Measurements from ENCODE around the gene POU6F2. TPM values are rescaled to one million over a fixed set of nuclear protein-coding genes. Genes with fewer than 3 reads are reported as not detected.
A peak's percentile ranks its signal among the peaks of the same experiment; 100 is the strongest.

The POU6F2 gene
- total RNA-seq, 4 donors from 2014 or later = not detected

DNA sequence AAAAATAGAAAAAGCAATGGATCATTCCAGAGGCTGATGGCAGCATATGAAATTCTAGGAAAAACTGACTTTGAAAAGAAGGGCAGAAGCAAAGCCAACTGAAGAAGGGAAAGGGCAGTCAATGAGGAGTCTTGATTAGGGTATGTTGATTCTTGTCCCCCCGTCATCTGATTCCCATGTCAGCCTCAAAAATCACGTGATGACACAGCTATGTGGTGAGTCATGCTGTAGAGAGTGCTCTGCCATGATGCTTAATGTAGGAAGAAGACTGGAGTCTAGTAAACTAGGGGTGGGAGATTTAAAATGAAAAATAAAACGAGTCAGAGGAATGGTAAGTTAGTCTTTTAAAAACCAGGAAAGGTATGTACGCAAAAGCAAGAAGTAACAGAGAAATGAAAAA, 3.9 kb upstream of the POU6F2 start:
- Histone ChIP-seq H3K9me3 (no peaks in the 10 kb centered on the region), H3K4me1 (peaks cover 0 to 8% (median 7%) of the 10 kb centered on the region in 4 donors), H3K4me3 (no peak overlapping the region), H3K36me3 (no peaks in the 10 kb centered on the region), H3K27ac (replicated peaks in 1 of 4) (no peak overlapping the region), H3K27me3 (peaks cover 0 to 43% (median 5%) of the 10 kb centered on the region in 4 donors)
- DNase-seq (ENCODE audit: extremely low spot score) = no peak
- intact Hi-C loops (cut with DNase I) = no loop called here
- 67% methylated on average over 4 of the region's 4 CpGs for WGBS
- TF ChIP-seq, protein P1, sequence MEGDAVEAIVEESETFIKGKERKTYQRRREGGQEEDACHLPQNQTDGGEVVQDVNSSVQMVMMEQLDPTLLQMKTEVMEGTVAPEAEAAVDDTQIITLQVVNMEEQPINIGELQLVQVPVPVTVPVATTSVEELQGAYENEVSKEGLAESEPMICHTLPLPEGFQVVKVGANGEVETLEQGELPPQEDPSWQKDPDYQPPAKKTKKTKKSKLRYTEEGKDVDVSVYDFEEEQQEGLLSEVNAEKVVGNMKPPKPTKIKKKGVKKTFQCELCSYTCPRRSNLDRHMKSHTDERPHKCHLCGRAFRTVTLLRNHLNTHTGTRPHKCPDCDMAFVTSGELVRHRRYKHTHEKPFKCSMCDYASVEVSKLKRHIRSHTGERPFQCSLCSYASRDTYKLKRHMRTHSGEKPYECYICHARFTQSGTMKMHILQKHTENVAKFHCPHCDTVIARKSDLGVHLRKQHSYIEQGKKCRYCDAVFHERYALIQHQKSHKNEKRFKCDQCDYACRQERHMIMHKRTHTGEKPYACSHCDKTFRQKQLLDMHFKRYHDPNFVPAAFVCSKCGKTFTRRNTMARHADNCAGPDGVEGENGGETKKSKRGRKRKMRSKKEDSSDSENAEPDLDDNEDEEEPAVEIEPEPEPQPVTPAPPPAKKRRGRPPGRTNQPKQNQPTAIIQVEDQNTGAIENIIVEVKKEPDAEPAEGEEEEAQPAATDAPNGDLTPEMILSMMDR (IDR thresholded peaks at IDR 0.05) = no peak
- TF ChIP-seq POLR2A (IDR thresholded peaks at IDR 0.05; ENCODE audit: low read depth) (no peak), POLR2AphosphoS5 (IDR thresholded peaks at IDR 0.05) (no peak), EP300 (IDR thresholded peaks at IDR 0.05) (no peak)

GRCh38 chr7:38975944-38976392, 1.7 kb upstream of the POU6F2 start:
- no peak for TF ChIP-seq POLR2AphosphoS5 (IDR thresholded peaks at IDR 0.05)
- TF ChIP-seq EP300 (IDR thresholded peaks at IDR 0.05) = no peak
- no peak for TF ChIP-seq POLR2A (IDR thresholded peaks at IDR 0.05; ENCODE audit: low read depth)
- TF ChIP-seq, protein P1 (IDR thresholded peaks at IDR 0.05) = no peak
- WGBS = 6% methylated on average over 10 of the region's 38 CpGs
- no peaks in the 10 kb centered on the region for H3K9me3 ChIP-seq
- peak overlapping the region; percentile 14 to 49 (median 21) for H3K4me3 ChIP-seq
- no peaks in the 10 kb centered on the region for H3K36me3 ChIP-seq
- H3K4me1 ChIP-seq = peaks cover 0 to 8% (median 7%) of the 10 kb centered on the region in 4 donors
- intact Hi-C loops (cut with DNase I) = no loop called here
- no peak for DNase-seq (ENCODE audit: extremely low spot score)
- no peak overlapping the region for H3K27ac ChIP-seq (replicated peaks in 1 of 4)
- H3K27me3 ChIP-seq = peaks cover 0 to 52% (median 5%) of the 10 kb centered on the region in 4 donors

GRCh38 chr7:38978491-38978890, 782 bp downstream of the POU6F2 start:
- no peak for DNase-seq (ENCODE audit: extremely low spot score)
- TF ChIP-seq, protein P1 (IDR thresholded peaks at IDR 0.05) = no peak
- TF ChIP-seq POLR2A (IDR thresholded peaks at IDR 0.05; ENCODE audit: low read depth) (no peak), POLR2AphosphoS5 (IDR thresholded peaks at IDR 0.05) (no peak), EP300 (IDR thresholded peaks at IDR 0.05) (no peak)
- Histone ChIP-seq H3K9me3 (no peaks in the 10 kb centered on the region), H3K4me1 (peaks cover 0 to 8% (median 7%) of the 10 kb centered on the region in 4 donors), H3K27me3 (peaks cover 0 to 49% (median 5%) of the 10 kb centered on the region in 4 donors), H3K27ac (replicated peaks in 1 of 4) (no peak overlapping the region), H3K36me3 (no peaks in the 10 kb centered on the region), H3K4me3 (no peak overlapping the region)
- intact Hi-C loops (cut with DNase I) = no loop called here
- WGBS = 39% methylated on average over 5 of the region's 5 CpGs

GRCh38 chr7:38992203-38992602, 14.5 kb downstream of the POU6F2 start:
- no peak overlapping the region for H3K4me3 ChIP-seq
- intact Hi-C loops (cut with DNase I) = no loop called here
- no peak overlapping the region for H3K27ac ChIP-seq (replicated peaks in 1 of 4)
- no peak for DNase-seq (ENCODE audit: extremely low spot score)
- peaks cover 0 to 9% (median 0%) of the 10 kb centered on the region in 4 donors for H3K27me3 ChIP-seq
- H3K9me3 ChIP-seq = no peaks in the 10 kb centered on the region
- no peaks in the 10 kb centered on the region for H3K36me3 ChIP-seq
- H3K4me1 ChIP-seq = no peaks in the 10 kb centered on the region
- 61% methylated on average over 4 of the region's 4 CpGs for WGBS
- no peak for TF ChIP-seq EP300 (IDR thresholded peaks at IDR 0.05)
- no peak for TF ChIP-seq POLR2A (IDR thresholded peaks at IDR 0.05; ENCODE audit: low read depth)
- TF ChIP-seq POLR2AphosphoS5 (IDR thresholded peaks at IDR 0.05) = no peak
- TF ChIP-seq, protein P1 (IDR thresholded peaks at IDR 0.05) = no peak

GRCh38 chr7:39001595-39001994, 23.9 kb downstream of the POU6F2 start:
- intact Hi-C loops (cut with DNase I) = no loop called here
- no peaks in the 10 kb centered on the region for H3K9me3 ChIP-seq
- no peak overlapping the region for H3K27ac ChIP-seq (replicated peaks in 1 of 4)
- WGBS = 81% methylated on average over 1 of the region's 1 CpG
- no peaks in the 10 kb centered on the region for H3K36me3 ChIP-seq
- H3K4me1 ChIP-seq = no peaks in the 10 kb centered on the region
- DNase-seq (ENCODE audit: extremely low spot score) = no peak
- H3K4me3 ChIP-seq = no peak overlapping the region
- TF ChIP-seq, protein P1 (IDR thresholded peaks at IDR 0.05) = no peak
- TF ChIP-seq POLR2AphosphoS5 (IDR thresholded peaks at IDR 0.05) (no peak), POLR2A (IDR thresholded peaks at IDR 0.05; ENCODE audit: low read depth) (no peak), EP300 (IDR thresholded peaks at IDR 0.05) (no peak)
- H3K27me3 ChIP-seq = no peaks in the 10 kb centered on the region
